Measurements from ENCODE around the gene MYORG. TPM values are rescaled to one million over a fixed set of nuclear protein-coding genes. Genes with fewer than 3 reads are reported as not detected.

Gene MYORG
- total RNA-seq, 1 experiment from 2014 or later = 5.6 TPM

DNA sequence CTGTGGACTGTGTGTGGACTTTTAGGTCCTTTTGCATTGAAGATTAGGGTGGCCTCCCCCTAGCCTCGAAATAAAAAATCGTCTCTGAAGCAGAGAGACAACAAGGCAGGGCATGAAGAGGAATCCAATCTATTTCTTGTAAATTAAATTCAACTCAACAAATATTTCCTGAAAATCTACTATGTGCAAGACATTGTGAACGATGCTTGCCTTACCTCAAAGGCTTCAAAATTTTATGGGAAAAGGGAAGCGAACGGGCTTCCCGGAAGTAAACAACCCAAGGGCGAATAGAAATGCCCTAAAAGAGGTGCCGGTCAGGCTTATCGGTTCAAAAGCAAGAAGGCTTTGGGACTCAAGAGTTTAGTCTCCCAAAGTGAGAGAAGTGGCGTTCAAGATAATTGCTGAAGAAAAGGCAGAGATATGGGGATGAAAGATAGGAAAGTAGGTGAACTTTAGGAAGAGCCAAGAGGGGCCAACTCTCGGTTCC, 48.2 kb downstream of the MYORG start:
- no peaks in the 10 kb centered on the region for H3K79me1 ChIP-seq (ENCODE audit: insufficient read depth, low read depth, low read length, poor library complexity, severe bottlenecking)

More for the DNA sequence above, 48.2 kb downstream of the MYORG start:
- no peak for DNase-seq
- H3T11ph ChIP-seq (ENCODE audit: low read length) = no peak overlapping the region
- WGBS (ENCODE audit: extremely low coverage, insufficient read length, low lambda C conversion rate) = no CpG with 5 or more reads among the region's 11 CpGs
- no peaks in the 10 kb centered on the region for H3K36me3 Mint-ChIP-seq (ENCODE audit: insufficient read depth in 1 of 3, low read depth in 3 of 3)
- H3K4me2 ChIP-seq (ENCODE audit: insufficient read depth, insufficient read length, low read length) = peak overlapping the region; percentile 75
- H3K27me3 Mint-ChIP-seq (ENCODE audit: low read depth) = no peaks in the 10 kb centered on the region
- H3K14ac ChIP-seq (ENCODE audit: insufficient read depth, low read length) = no peak overlapping the region
- no peaks in the 10 kb centered on the region for H3K27me3 ChIP-seq (ENCODE audit: insufficient read depth, low read length)
- no peak overlapping the region for H2BK15ac ChIP-seq (ENCODE audit: low read depth, low read length)
- H2BK120ac ChIP-seq (ENCODE audit: low read depth, low read length, poor library complexity, severe bottlenecking) = no peak overlapping the region
- no peak overlapping the region for H2BK12ac ChIP-seq (ENCODE audit: insufficient read length, low read depth, low read length)
- H3K4ac ChIP-seq (ENCODE audit: low read depth, low read length) = no peak overlapping the region
- no peaks in the 10 kb centered on the region; the same call in 1 of the 2 replicates for H3K4me1 ChIP-seq (ENCODE audit: insufficient read depth, low read length)
- H2BK5ac ChIP-seq (ENCODE audit: insufficient read length, low read length) = no peak overlapping the region
- no peak overlapping the region for H3K23ac ChIP-seq (ENCODE audit: insufficient read length, low read depth, low read length)
- H2AK5ac ChIP-seq (ENCODE audit: insufficient read length, low read length) = no peak overlapping the region
- no peak overlapping the region for H4K91ac ChIP-seq (ENCODE audit: insufficient read length, low read depth, low read length)
- H3K23me2 ChIP-seq (ENCODE audit: insufficient read length, low read depth, low read length, poor library complexity, severe bottlenecking) = peaks cover 8% of the 10 kb centered on the region
- no peaks in the 10 kb centered on the region for H4K20me1 ChIP-seq (ENCODE audit: control insufficient read depth, insufficient read depth, insufficient read length)
- H3K9me3 ChIP-seq (ENCODE audit: control insufficient read depth, low read depth, low read length) = no peaks in the 10 kb centered on the region
- no peak overlapping the region for H4K5ac ChIP-seq (ENCODE audit: insufficient read length, low read depth, low read length)
- no peak overlapping the region for H3K56ac ChIP-seq (ENCODE audit: insufficient read length, low read depth, low read length)
- peak overlapping the region; percentile 54 for H3K18ac ChIP-seq (ENCODE audit: insufficient read length, low read depth, low read length)
- H3K27ac Mint-ChIP-seq = peak overlapping the region; percentile 88 to 99 (median 90); a peak in 6 of 7 replicates
- H4K8ac ChIP-seq (replicated peaks; ENCODE audit: insufficient read length, low read depth, low read length) = no peak overlapping the region
- H3K27ac ChIP-seq (ENCODE audit: insufficient read length, low read depth, low read length) = no peak overlapping the region
- H2BK20ac ChIP-seq (ENCODE audit: low read depth, low read length, poor library complexity, severe bottlenecking) = no peak overlapping the region
- peak overlapping the region; percentile 81 for H3K9ac ChIP-seq (ENCODE audit: extremely low read depth, insufficient read length, low read length)
- no peak overlapping the region for H2AFZ ChIP-seq (ENCODE audit: low read length)
- no peaks in the 10 kb centered on the region for H3K79me2 ChIP-seq (ENCODE audit: insufficient read depth, low read length)
- H3K9me3 Mint-ChIP-seq = peaks cover 0 to 3% of the 10 kb centered on the region in 2 experiments; a peak in 1 of 5 replicates
- no peak for TF ChIP-seq CTCF (conservative IDR thresholded peaks at IDR 0.05)
- peaks cover 22 to 28% of the 10 kb centered on the region in 2 experiments for H3K4me1 Mint-ChIP-seq
- H3K4me3 Mint-ChIP-seq = peak overlapping the region; percentile 92 to 97

Data from H9 (cell line).